IPS DF 4.7 (cell line): ENCODE data around the gene ZNF362.
"Not testable (repeated sequence)": the region's sequence is repeated elsewhere in the genome, so short reads cannot be mapped to it uniquely, and the experiment has no call there.

ENCODE experiments used
- DNase-seq: peaks from one replicate; pipeline ENCODE4 v3.0.0-alpha.2; 2013; ENCODE audit warnings: low spot score; ENCODE audit errors: extremely low read depth

Gene ZNF362

DNA sequence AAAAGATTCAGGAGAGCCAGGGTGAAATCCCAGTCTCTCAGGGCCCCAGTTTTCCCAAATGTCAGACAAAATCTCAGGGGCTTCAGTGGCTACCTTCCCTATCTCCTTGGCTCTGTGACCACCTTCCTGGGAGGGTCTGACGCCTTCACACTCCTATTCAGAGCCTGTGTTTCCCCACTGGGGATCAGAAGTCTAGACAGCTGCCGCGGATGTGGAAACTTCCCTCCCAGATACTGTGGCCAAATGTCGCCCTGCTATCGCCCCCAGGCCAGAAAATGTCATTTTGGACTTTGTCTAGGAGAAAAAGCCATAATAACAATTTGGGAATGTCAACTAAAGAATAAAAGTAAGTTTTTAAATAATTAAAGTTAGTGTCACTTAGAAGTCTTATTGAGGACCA lies 48.7 kb downstream of the ZNF362 start:
- no peak for DNase-seq

DNA sequence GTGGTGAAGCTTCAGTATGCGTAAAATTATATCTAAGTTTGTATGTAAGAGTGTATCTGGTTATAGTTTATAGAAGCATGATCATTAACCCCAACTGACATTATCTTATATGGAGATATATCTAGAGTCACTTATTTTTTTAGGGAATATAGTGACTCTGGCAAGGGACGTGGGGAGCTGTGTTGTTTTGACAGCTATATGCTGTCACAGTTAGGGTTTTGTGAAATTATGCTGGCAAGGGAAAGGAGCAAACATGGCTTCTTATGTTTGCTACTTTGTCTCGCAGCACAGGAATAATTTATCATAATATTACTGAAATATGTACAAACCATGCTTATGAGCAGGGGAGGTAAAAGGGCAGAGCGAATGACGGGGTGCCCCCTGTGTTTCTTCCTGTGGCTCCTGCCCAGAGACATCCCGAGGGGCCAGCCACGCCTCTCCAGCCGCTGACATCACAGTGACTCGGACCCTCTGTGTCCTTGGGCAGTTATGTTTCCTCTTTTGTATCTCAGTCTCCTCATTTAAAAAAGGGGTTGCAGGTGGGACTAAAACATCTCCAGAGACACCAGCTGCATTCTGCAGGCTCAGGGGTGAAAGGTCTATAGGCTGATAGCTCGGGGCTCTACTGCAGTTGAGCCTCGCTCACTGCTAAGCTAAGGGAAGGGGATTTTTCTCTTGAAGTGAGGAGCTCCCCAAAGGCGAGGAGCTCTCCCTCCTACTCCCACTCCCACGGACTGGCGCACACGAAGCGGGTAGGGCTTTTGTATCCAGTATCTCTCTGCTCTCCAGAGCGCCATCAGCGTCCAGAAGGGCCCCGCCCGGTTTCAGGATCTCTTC lies 49.7 kb downstream of the ZNF362 start:
- DNase-seq, result no peak

DNA sequence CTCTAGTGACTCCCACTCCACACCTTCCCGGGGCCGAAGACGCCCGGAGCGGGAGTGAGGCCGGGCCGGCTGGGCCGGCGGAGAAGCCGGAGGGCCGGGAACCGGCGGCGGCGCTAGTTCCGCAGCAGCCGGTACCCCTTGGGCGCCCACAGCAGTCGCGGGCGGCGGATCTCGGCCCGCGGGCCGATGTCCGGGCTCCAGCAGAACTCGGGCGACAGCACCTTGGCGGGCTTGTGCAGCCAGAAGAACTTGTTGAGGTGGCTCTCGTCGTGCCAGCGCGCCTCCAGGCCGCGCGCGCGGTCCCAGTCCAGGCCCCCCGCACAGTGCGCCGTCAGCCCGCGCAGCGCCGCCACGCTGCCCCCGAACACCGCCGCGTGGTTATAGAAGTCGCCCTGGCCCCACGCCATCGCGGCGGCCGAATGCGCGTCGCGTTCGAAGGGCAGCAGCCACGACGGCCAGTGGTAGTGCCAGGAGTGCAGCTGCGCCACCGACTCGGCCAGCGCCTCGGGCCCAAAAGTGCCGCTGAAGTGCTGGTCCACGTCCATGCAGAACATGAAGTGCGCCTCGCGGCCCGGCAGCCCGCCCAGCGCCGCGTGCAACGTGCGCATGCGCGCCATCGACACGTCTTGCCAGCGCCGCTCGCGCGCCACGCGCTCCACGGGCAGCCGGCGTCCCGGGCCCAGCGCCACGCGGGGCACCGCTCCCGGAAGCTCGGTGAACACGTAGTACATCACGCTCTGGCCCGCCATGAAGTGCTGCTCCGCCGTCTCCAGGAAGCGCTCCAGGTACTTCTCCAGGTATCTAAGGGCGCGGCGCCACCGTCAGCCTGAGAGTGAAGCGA lies 50.6 kb downstream of the ZNF362 start:
- DNase-seq, result no peak

DNA sequence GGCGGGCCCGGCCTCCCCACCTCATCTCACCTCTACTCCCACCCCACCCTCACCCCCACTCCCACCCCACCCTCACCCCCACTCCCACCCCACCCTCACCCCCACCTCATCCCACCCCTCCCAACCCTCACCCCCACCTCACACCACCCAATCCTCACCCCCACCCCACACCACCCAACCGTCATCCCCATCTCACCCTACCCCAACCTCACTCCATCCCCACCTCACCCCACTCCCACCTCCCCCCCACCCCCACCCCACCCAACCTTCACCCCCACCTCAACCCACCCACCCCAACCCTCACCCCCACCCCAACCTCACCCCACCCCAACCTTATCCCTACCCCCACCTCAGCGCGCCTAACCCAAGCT lies 51.2 kb downstream of the ZNF362 start:
- no peak for DNase-seq

DNA sequence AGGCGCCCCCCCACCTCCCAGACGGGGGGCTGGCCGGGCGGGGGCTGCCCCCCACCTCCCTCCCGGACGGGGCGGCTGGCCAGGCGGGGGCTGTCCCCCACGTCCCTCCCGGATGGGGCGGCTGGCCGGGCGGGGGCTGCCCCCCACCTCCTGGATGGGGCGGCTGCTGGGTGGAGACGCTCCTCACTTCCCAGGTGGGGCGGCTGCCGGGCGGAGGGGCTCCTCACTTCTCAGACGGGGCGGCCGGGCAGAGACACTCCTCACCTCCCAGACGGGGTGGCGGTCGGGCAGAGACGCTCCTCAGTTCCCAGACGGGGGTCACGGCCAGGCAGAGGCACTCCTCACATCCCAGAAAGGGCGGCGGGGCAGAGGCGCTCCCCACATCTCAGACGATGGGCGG lies 53.1 kb downstream of the ZNF362 start:
- not testable (repeated sequence) for DNase-seq

DNA sequence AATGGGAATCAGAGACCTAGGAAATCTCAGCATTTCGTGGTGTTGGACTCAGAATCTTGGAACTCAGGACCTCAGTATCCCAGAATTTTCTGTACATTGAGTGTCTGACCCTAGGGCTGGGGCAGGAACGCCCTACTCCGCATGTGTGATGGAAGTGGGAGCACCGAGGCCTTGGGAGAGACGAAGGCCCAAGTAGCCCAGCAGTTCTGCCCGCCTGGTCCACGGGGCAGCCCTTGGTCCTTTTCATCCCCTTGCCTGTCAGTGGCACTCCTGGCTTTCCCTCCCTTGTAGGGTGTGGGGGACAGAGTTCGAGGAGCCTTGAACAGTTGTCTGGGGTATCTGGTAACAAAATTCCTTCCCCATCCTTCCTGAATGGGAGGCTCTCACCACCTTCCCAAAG lies 54.4 kb downstream of the ZNF362 start:
- DNase-seq, result no peak

DNA sequence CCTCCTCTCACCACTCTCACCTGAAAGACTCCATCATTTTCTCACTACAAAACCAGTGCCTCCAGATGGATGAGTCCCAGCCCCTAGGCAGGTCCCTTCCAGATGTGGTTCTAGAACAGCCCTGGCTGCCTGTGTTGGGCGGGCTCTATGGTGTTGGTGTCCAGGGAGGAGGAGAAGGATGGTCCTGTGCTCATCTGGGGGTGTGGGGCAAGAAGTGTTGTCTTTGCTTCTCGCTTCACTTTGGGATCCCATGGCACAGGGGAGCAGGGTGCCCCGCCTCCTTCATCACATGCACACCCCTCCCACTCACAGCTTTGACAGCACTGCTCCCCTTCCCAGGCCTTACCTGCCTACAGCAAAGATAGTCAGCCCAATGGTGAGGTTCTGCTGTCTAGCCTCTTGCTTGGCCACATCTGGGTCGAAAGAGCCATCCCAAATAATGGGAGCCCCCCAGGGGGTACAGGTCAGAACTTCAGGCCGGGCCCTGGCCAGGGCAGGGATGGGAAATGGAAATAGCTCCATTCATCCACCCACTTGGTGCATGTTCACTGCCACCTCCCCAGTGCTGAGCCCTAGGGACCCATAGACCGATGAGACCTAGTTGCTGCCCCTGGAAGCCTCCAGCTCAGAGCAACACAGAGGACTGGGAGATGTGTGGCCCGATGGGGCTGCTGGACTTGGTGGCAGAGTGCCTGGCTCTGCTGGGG lies 55.6 kb downstream of the ZNF362 start:
- no peak for DNase-seq

DNA sequence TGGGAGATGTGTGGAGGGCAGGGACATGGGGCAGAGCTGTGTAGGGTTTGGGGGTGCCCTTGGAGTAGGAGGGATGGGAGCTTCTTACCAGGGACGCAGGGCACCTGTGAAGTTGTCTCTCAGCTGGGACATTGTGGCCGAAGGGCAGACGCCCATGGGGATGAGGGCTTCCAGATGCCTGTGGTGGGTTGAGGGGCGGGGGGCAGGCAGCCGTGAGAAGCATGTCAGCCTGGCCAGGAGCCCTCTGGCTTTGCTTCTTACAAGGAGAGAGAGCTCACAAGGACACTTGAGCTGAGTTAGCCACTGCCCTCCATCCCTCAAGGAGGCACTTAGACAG lies 56.1 kb downstream of the ZNF362 start:
- DNase-seq, result no peak

DNA sequence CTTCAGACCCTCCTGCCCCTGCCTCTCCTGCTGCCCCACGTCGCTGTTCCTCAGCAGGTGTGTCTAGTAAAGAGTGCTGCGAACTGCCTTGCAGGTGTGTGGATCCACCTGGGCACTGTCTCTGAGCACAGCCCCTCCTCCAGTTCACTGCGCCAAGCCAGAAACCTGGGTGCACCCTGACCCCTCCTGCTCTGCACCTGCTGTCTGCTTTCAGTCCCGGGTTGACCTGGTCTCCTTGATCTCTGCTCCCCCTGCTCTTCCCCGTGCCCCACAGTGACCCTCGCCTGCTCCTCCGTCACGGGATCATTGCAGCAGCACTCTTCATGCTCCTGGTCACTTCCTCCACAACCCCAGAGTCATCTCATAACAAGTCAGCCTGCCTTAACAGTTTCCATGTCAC lies 58.1 kb downstream of the ZNF362 start:
- no peak for DNase-seq

DNA sequence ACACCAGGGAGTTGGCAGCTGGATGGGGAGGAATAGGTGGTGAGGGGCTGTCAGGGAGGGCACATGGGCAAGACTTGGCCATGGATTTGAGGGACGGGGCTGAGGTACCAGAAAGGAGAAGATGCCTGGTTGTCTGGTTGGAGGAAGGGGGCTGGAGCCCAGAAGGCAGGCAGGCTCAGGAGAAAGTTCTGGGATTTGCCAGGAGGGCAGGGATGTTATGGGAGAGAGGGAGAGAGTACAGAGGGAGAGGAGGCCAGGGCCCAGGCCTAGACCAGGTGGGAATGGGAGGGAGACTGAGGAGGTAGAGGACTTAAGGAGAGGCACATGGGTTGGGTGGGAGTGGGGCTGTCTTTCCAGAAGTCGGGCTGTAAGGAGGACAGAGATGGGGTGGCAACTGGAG lies 60.3 kb downstream of the ZNF362 start:
- no peak for DNase-seq

DNA sequence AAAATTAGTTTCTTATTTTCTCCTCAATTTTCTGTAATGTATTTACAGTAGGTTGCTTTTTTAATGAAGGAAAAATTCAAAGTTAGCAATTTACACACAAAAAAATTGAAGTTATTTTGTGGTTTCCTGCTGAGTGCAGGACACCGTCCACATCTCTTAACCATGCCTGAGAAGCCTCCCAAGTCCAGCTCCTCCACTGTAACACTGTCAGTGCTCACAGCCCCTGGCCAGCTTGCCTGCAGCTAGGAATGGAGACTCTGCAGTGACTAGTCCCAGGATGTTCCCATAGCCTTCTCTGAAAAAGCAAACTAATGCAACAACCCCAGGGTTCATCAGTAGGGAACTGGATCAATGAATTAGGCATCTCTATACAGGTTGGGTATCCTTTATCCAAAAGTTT lies 61.1 kb downstream of the ZNF362 start:
- DNase-seq, result no peak

DNA sequence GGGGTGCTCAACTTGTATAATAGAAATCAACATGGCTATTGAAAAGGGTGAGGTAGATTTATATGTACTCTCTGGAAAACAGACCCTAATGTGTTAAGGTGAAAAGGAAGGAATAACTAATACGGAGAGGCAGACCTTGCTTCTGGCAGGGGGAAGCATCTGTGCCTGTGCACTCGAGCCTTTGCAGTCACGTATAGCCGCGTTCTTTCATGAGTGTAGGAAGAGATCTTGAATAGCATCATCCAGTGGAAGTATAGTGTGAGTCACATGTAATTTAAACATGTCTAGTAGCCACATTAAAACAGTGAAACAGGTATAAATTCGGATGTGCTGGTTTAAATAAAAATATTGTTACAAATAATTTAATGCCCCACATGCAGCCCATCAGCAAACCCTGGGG lies 61.7 kb downstream of the ZNF362 start:
- no peak for DNase-seq

DNA sequence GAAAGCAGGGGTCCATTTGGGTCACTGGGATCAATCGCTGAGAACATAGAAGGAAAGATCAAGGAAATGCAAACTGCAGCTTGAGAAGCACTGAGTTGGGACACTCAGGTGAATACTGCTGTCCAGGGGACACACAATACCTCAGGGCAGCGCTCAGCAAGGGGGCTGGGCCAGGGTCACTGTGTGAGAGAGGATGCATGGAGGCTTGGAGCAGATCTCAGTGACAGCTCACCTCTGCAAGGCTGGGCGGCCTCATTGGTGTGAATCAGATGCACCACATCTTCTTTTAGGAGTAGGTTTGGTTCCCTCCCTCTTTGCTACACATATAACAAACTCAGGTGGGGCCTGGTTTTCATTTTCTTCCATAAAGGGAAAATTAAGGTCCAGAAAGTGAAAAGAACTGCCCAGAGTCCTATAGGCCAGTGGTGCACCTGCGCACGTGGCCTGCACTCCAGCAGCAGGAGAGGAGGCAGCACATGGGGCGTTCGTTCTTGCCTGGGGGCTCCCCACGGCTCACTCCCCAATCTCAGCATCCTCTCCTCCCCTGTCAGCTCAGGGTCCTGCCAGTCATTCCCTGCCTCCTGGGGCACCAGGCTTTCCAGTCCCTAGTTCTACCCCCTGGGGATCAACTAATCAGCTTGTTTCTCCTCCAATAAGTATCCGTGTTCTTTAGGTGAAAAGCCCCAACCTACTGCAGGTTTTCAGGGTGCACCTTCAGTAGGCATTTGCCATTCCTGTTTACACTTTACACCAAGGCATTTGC lies 63.1 kb downstream of the ZNF362 start:
- no peak for DNase-seq

DNA sequence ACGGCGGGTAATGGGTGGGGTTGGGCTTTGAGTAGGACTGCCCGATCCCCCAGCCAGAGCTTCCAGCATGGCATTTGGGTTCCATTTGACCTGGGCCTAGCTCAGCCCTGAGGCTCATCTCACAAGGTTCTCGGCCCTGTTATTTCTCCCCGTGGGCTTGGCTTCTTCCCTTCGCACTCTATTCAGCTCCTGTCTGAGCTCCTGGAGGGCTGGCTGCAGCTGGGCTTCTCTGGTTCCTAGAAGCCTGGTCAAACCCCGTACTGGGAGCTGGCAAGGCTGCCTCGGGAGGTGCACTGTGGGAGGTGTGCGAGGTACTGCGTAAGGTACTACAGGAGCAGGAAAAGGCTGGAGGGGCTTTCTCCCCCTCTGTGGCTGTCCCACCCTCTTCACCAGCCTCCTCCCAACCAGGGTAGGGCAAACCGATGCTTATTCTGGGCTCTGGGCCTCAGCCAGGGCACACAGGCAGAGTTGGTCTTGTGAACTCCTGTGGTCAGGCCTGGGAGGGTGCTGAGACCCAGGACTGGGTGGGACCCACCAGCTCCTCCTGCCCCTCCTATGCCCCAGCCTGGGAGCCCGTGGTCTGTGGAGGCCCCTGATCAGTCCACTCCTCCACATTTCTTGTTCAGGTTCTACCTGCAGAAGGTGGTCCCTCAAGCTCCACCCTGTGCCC lies 63.8 kb downstream of the ZNF362 start:
- DNase-seq, result no peak

DNA sequence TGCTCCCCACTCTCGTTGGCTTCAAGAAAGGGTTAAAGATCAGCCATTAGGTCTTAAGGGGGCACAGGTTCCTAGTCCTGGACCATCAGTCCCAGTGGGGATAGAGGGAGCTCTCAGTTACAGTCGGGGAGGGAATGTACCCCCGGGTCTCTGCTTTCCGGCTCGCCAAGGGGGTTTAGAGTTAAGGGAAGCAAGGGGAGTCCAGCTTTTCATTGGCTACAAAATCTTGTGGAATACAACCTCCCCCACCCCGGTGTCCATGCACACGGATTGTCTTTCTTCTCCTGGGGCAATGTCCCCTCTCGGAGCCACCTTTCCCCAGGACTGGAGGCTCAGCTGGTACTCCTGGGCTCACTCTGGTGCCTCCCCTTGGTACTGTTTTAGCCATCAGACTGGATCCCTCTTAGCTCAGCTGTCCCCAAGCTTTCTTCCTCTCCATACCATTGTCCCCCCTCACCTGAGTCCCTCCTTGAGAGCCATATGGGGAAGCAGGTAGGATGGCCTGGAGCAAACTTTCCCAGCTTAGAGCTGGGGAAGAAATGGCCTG lies 64.4 kb downstream of the ZNF362 start, which contains the start of gene A3GALT2:
Gene A3GALT2 (minus strand): TSS at position 480 of the 547 bp plus-strand sequence. CDS start 0 bp downstream, at position 480.
- DNase-seq, result no peak

DNA sequence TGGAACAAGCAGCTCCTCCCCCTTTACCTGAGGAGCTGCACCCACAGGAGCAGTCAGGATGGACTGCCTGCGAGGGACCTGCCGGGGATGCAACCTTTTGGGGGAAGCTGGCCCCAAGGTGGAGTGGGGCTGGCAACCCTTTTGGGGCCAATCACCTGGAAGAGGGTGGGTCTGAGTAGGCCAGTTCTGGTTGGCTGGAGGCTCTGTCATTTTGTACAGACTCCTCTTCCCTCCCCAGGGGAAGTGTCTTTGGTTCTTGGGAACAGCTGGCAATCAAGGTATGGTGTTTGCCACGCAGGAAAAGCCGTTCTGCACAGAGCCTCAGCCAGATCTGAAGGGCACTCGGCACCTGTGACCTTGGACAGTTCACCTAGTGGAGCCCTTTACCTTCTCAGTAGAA lies 64.9 kb downstream of the ZNF362 start:
- DNase-seq, result no peak

DNA sequence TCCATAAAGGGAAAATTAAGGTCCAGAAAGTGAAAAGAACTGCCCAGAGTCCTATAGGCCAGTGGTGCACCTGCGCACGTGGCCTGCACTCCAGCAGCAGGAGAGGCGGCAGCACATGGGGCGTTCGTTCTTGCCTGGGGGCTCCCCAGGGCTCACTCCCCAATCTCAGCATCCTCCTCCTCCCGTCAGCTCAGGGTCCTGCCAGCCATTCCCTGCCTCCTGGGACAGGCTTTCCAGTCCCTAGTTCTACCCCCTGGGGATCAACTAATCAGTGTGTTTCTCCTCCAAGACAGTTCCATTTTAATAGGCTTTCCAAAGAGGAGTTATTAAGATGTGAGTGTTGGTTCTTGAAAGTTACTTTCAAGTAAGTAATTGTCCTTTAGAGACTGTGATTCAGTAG lies 65.8 kb downstream of the ZNF362 start:
- no peak for DNase-seq

DNA sequence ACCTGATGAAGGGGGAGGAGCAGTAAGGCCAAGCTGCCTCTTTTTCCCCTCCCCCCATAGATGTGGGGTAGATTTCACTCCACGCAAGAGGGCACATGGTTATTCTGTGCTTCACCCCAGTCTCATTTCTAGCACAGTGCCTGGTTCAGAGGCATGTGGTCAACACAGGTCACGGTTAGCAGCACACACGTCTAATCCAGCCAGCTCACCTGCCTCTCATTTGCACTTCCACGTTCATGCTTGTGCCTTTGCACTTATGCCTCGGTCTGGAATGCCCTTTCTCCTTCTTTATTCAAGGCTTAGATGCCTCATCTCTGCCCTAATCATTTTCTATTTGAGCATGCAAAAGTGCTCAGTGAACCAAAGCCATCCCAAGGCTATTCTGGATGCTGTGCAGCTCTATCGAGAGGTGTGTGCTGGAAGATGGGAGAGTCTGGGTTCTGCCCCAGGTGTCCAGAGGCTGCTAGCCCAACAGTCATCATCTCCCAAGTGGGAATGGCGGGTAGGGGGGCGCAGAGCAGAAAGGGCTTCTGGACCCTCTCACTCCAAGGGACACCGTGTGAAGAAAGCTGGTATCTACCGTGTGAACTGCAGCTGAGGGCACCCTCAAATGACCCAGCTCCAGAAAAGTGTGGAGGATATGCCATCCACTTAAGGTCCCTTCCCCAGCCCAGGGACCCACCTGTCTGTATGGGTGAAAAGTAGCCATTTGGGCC lies 66.7 kb downstream of the ZNF362 start:
- DNase-seq, result no peak

DNA sequence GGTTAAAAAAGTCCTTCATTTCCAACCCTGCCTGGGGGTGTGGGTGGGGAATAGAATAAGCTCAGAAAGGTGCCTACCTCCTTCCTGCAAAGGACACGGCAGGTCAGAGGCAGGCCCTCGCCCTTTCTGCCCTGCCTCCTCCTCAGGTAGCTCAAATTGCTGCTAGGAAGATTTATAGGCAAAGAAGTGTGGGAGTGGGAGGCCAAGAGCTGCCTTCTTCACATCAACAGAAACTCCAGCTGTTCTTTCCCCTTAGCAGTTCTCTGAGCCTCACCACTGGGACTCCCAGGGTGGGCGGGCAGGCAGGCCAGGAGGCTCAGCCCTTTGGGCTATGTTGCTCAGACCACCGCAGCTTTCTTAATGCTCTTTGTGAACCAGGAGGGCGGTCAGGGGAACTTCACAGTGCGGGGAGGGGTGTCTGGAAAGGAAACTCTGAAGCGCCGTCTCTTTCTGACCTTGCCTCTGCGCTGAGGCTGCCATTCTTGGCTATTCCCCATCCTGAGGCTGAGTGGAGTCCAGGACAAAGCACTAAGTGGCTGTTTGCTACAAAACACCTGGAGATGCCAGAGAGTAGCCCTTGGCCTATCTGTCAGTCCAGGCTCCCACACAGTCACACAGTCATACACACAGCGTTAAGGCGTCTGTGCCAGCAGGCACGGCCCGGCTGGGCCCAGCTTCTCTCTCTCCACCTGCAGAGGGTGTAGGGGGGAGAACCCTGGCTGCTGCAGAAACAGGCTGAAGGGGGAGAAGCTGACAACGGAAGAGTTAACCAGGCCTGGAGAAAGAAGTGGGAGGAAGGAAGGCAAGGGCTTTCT lies 67.6 kb downstream of the ZNF362 start:
- no peak for DNase-seq
